GM18870 (cell line): ENCODE results near the gene PRMT3.
"Not testable (repeated sequence)": the region's sequence is repeated elsewhere in the genome, so short reads cannot be mapped to it uniquely, and the experiment has no call there.

Source experiments
- ATAC-seq: cut with Tn5 transposase; IDR thresholded peaks from one replicate; pipeline ENCODE4 v1.9.1; 2021; ENCODE audit warnings: moderate library complexity; ENCODE audit not compliant: unreplicated experiment

Gene PRMT3

DNA sequence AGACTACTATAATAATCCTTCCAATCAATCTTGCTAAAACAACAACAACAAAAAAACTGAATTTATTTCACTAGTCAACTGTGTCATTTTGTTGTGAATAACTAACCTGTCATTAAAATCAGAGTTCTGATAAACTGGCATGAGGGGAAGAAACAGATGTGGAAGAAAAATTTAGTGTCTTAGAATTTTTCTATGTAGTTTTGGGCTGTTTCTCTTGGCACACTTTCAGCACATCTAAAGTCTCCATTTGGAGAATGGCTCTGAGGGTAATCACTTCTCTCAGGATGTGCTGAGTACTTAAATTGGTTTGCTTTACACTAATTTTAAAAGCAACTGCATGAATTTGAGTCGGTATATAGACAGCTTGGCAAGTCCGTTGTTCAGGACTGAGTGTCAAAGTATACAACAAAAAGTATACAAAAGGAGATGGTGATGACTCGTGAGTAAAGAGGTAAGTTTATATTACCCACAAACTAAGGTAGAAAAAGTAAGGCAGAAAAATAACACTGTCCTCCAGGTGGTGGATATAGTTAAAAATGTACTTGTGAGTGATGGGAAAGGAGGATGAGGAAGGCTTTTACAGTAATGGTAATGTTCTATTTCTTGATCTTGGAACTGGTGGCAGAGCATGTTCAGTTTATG lies 13.8 kb upstream of the PRMT3 start:
- ATAC-seq = no peak

GRCh38 chr11:20374741-20375300 lies 12.7 kb upstream of the PRMT3 start:
- ATAC-seq = no peak

DNA sequence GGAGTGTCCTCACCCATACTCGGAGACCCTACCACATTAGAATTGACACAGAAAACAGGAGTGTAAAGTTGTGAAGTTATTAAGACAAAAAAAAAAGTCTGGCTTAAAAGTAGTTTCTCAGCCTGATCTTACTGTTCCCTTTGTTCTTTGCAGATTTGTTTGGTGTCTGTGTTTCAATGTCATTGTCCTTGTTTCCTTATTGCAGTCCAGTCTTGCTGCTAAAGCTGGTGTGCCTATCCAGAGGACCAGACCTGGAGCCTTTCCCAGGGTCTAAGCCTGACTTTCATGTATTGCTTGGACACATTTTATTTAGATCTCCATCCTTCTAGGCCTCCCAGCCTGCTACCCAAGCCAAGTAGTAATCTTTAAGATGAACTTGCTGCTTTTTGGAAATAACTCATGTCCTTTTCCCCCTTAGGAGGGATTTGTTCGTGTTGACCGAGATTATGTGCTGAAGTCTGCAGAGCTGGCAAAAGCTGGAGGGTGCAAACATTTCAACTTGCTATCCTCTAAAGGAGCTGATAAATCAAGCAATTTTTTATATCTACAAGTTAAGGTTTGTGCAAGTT lies 11.3 kb upstream of the PRMT3 start:
- no peak for ATAC-seq

- not testable (repeated sequence) for ATAC-seq
Measured at GRCh38 chr11:20385996-20386395, 1.5 kb upstream of the PRMT3 start.

DNA sequence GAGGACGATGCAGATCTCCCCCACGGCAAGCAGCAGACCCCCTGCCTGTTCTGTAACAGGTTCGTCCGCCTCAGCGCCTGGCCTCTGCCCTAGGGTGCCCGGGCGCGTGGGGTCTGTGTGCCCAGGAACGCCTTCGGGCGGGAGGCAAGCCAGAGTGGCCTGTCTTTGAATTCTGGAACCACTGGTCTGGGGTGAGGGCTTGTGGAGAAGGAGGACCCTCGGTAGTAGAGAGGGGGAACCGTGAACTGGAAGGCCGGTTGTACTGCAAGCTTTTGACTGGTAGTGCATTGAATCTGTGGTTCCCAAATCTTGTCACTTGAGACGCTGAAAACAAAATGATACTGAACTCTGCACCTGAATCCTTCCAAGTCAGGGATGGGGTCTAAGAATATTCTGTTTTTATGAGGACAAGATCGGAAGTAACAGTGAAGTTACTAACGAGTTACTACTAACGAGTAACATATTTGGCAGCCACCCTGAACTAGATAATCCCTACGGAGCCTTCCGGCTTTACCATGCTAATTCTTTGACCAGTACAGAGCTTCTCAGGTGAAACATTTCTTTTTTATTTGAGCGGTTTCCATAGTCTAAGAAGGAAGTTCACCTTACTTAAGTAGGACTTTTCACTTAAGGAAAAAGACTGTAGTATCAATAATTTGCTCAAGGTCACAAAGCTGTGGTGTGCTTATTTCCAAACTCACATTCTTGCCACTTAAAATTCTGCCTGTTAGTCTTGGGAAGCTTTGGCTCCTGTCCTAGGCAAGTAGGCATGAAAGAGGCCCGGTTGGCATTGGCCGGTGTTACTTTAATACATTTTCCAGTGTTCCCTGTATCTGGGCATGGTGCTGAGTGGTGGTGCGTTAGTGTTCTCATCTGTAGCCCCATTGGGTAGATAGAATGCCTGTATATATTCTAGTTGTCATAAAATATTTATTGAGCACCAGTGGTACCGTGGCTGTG lies 860 bp downstream of the PRMT3 start:
- peak; percentile 3 for ATAC-seq

- peak; percentile 91 for ATAC-seq
Measured at GRCh38 chr11:20397281-20397680, 9.8 kb downstream of the PRMT3 start.

- no peak for ATAC-seq
Measured at GRCh38 chr11:20399498-20399897, 12.0 kb downstream of the PRMT3 start.

GRCh38 chr11:20403059-20403458 lies 15.5 kb downstream of the PRMT3 start:
- no peak for ATAC-seq

DNA sequence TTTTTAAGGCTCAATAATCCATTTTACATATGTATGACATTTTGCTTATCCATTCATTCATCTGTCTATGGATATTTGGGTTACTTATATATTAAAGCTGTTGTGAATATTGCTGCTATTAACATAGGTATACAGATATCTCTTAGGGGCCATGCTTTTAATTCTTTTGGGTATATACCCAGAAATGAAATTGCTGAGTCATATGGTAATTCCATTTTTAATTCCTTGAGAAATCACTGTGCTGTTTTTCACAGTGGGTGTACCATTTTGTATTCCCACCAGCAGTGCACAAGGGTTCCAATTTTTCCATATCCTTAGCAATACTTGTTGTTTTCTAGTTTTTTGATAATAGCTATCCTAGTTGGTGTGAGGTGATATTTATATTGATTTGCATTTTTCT lies 19.0 kb downstream of the PRMT3 start:
- no peak for ATAC-seq

DNA sequence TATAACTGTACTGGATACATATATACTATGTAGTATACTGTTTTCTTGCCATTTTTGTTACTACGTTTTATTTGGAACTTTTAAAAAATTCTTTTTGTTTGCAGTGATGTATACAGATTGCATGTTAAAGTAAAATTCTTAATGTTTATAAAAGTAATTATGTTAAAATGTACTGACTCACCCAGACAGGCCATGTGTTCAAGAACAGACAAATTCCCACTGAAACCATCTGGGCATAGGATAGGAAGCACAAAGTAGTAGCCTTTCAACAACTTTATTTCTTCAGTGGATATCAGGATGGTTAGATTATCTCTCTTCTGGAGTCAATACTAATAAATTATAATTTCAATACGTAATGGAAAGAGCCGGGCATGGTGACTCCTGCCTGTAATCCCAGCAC lies 19.8 kb downstream of the PRMT3 start:
- no peak for ATAC-seq

GRCh38 chr11:20415432-20415831 lies 27.9 kb downstream of the PRMT3 start:
- no peak for ATAC-seq

GRCh38 chr11:20417771-20418170 lies 30.3 kb downstream of the PRMT3 start:
- ATAC-seq = no peak

GRCh38 chr11:20421946-20422345 lies 34.4 kb downstream of the PRMT3 start:
- no peak for ATAC-seq

DNA sequence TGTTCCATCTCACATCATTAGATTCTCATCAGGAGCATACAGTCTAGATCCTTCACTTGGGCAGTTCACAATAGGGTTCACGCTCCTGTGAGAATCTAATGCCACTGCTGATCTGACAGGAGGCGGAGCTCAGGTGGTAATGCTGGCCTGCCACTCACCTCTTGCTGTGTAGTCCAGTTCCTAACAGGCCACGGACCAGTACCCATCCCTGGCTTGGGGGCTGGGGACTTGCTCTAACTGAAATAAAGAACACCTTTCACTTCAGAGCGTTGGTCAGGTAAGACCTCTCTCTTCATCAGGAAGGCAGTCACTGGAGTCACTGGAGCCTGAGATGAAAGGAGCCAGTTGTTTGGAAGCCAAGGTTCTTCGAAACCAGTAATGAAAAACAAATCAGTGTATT lies 41.7 kb downstream of the PRMT3 start:
- ATAC-seq = no peak

- ATAC-seq = no peak
Measured at GRCh38 chr11:20438637-20439036, 51.1 kb downstream of the PRMT3 start.

DNA sequence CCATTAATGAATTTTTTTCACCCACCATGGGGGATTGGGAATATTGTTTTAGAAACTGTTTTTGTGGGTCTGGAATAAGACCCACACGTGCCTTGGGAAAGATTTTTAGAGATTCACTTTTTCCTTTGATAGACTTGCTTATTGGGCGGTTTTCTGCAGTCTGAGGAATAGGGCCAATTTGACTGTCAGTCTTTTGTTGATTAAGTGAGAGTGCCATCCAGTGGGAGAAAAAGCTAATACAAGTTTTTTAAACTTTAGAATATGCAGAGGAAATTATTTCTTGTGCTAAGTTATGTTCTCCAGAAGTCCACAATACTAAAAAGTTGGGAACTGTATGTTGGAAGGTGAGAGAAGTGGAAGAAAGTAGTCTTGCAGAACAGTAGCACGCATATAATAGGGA lies 56.1 kb downstream of the PRMT3 start:
- ATAC-seq = no peak

- ATAC-seq = no peak
Measured at GRCh38 chr11:20444535-20444934, 57.0 kb downstream of the PRMT3 start.

DNA sequence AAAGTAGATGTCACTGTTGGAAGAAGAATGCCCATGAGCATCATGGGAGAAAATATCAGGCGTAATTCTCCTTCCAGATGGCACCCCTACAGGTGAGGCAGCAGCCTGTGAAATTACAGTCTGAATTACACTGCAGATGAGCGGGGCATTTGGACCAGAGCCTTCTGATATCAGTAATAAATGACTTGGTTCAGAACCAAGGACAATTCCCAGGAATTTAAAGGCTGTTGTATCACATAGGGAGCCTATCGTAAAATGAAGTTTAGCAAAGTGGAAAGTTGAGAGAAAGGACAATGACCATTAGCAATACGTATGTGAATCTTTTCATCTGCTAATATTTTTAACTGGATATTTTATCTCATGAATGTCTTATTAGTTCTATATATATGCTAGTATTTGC lies 61.3 kb downstream of the PRMT3 start:
- no peak for ATAC-seq

- ATAC-seq = no peak
Measured at GRCh38 chr11:20450829-20451228, 63.3 kb downstream of the PRMT3 start.

DNA sequence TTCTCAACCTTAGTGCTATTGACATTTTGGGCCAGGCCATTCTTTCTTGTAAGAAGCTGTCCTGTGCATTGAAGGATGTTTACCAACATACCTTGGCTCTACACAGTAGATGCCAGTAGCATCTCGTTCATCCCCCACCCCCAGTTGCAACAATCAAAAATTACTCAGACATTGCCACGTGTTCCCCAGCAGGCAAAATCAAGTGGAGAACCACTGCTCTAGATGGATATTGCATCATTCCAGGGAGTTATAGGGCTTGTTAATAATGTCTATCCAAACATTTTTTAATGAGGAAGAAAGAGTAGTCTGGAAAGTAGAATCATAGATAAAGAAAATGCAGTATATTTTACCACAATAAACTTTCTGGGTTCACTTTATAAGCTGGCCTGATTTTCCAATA lies 64.1 kb downstream of the PRMT3 start:
- no peak for ATAC-seq

- ATAC-seq = no peak
Measured at GRCh38 chr11:20452585-20452984, 65.1 kb downstream of the PRMT3 start.
